22Rv1 (cell line): ENCODE measurements around the gene PFN1.

Experiments used
- CTCF ChIP-seq: fragments of 450-650 bp; IDR thresholded peaks from 2 replicates; pipeline ENCODE4 v1.5.1; 2017; ENCODE audit warnings: mild to moderate bottlenecking
- ZFX ChIP-seq: fragments of 450-650 bp; IDR thresholded peaks from 2 replicates; pipeline ENCODE4 v1.6.1; 2017; ENCODE audit warnings: antibody characterized with exemption, borderline replicate concordance

GRCh38 chr17:4899341-4900230 lies 48.7 kb downstream of the PFN1 start, which contains the start of gene C17orf107:
- TF ChIP-seq CTCF, result no peak
- TF ChIP-seq ZFX, result no peak
